ENCODE results near the gene FAM219B. TPM values are rescaled to one million over a fixed set of nuclear protein-coding genes. Genes with fewer than 3 reads are reported as not detected.

Gene FAM219B
- total and polyA plus RNA-seq, 8 donors = 12.3 to 85.3 (median 40.3) TPM

DNA sequence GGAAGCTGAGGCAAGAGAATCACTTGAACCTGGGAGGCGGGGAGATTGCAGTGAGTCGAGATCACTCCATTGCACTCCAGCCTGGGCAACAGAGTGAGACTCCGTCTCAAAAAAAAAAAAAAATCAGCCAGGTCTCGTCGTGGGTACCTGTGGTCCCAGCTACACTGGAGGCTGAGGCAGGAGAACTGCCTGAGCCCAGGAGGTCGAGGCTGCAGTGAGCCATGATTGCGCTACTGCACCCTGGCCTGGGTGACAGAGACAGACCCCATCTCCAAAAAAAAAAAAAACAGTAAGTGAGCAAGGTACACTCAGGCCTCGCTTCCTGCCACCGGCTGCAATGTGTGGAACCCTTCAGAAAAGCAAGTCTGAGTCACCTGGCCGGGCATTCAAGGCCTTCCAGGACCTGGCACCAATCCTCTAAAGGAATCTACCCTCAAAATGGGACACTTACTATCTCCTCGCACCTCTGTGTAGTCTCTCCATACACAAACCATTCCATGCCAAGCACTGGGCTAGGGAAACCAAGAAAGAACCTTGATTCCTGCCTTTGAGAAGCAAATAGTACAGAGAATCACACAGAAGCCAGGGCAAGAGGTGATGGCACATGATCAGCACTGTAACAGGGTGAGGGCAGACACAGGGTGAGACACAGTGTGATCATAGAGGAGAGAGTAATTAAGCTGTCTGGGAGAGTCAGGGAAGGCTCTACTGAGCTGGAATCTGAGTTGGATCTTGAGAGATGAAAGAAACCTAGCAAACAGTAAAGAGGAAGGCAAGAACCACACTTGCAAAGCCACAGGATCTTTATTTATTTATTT is 43.2 kb downstream of the FAM219B start:
- peak overlapping the region in 4 of 5 donors; percentile 3 to 38 (median 20) for H3K27ac ChIP-seq
- no peaks in the 10 kb centered on the region for H3K9me3 ChIP-seq
- WGBS, 5 donors = 73 to 82% (median 76%) methylated on average over 11 of the region's 11 CpGs
- H3K4me3 ChIP-seq = no peak overlapping the region
- peaks cover 50 to 74% (median 60%) of the 10 kb centered on the region in 4 donors for H3K4me1 ChIP-seq
- DNase-seq = no peak
- TF ChIP-seq, protein P1, sequence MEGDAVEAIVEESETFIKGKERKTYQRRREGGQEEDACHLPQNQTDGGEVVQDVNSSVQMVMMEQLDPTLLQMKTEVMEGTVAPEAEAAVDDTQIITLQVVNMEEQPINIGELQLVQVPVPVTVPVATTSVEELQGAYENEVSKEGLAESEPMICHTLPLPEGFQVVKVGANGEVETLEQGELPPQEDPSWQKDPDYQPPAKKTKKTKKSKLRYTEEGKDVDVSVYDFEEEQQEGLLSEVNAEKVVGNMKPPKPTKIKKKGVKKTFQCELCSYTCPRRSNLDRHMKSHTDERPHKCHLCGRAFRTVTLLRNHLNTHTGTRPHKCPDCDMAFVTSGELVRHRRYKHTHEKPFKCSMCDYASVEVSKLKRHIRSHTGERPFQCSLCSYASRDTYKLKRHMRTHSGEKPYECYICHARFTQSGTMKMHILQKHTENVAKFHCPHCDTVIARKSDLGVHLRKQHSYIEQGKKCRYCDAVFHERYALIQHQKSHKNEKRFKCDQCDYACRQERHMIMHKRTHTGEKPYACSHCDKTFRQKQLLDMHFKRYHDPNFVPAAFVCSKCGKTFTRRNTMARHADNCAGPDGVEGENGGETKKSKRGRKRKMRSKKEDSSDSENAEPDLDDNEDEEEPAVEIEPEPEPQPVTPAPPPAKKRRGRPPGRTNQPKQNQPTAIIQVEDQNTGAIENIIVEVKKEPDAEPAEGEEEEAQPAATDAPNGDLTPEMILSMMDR (IDR thresholded peaks at IDR 0.05) = no peak
- no peak for TF ChIP-seq POLR2A (IDR thresholded peaks at IDR 0.05)
- no peak for TF ChIP-seq POLR2AphosphoS5 (IDR thresholded peaks at IDR 0.05)
- no peak for TF ChIP-seq EP300 (IDR thresholded peaks at IDR 0.05)
- no peaks in the 10 kb centered on the region for H3K27me3 ChIP-seq
- H3K36me3 ChIP-seq = peaks cover 0 to 13% (median 6%) of the 10 kb centered on the region in 4 donors
- intact Hi-C loops (cut with DNase I; ENCODE audit: low total_unique reads) = no loop called here

DNA sequence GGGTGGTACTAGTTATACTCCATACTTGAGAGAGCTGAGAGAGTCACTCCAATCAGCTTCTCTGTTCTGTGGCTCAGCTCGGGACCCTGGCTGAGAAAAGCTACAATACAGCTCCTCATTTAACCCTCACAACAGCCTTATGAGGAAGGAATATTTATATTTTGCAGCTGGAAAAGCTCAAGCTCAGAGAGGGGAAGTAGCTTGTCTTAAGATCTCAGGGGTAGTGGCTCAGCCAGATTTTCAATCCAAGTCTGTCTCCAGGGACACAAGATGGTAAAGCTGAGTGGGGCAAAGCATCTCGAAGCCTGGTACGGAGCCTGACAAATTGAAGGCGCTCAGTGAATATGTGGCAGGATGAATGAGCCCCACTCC is 48.3 kb downstream of the FAM219B start:
- no peak overlapping the region for H3K4me3 ChIP-seq
- no peak for TF ChIP-seq POLR2A (IDR thresholded peaks at IDR 0.05)
- TF ChIP-seq EP300 (IDR thresholded peaks at IDR 0.05) = no peak
- TF ChIP-seq, protein P1 (IDR thresholded peaks at IDR 0.05) = no peak
- TF ChIP-seq POLR2AphosphoS5 (IDR thresholded peaks at IDR 0.05) = no peak
- intact Hi-C loops (cut with DNase I; ENCODE audit: low total_unique reads) = no loop called here
- peak overlapping the region in 2 of 5 donors; percentile 34 to 43 for H3K27ac ChIP-seq
- WGBS, 5 donors = 59 to 76% (median 68%) methylated on average over 4 of the region's 4 CpGs
- H3K27me3 ChIP-seq = no peaks in the 10 kb centered on the region
- H3K4me1 ChIP-seq = peaks cover 35 to 49% (median 38%) of the 10 kb centered on the region in 4 donors
- H3K36me3 ChIP-seq = peaks cover 9 to 25% (median 15%) of the 10 kb centered on the region in 4 donors
- no peak for DNase-seq
- no peaks in the 10 kb centered on the region for H3K9me3 ChIP-seq

DNA sequence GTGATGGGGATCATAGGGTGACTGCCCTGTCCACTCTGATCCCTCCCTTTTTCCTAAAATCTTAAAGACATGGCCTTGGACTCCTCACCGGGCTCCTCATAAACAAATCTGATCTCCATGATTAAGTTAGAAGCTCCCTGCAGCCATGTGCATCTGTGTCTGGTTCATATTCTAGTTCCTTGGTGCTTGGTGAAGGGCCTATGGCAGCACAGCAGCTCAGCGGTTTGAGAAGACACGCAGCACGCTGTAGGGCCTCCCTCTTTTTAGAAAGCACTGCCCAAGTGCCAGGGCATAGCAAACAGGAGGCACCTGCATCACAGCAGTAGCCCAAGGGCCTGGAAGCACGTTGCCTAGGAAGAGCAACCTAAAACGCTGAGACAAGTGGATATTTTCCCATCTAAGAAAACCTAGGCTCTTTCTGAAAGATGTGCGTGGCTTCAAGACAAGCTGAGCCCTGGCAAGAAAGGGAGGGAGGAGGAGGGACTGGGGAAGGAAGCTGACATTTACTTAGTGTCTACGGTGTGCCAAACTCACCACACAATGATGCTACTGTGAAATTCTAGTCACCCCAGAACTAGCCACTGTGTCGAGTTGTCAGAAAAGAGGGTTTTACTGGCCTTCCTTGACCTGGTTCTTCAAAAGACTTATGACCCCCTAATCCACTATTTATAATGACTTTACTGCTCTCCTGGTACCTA is 48.8 kb downstream of the FAM219B start:
- no peak overlapping the region for H3K4me3 ChIP-seq
- H3K4me1 ChIP-seq = peaks cover 35 to 43% (median 38%) of the 10 kb centered on the region in 4 donors
- no peaks in the 10 kb centered on the region for H3K9me3 ChIP-seq
- intact Hi-C loops (cut with DNase I; ENCODE audit: low total_unique reads) = no loop called here
- TF ChIP-seq POLR2A (IDR thresholded peaks at IDR 0.05) = no peak
- no peak for TF ChIP-seq EP300 (IDR thresholded peaks at IDR 0.05)
- no peak for TF ChIP-seq POLR2AphosphoS5 (IDR thresholded peaks at IDR 0.05)
- TF ChIP-seq, protein P1 (IDR thresholded peaks at IDR 0.05) = no peak
- WGBS, 5 donors = 50 to 58% (median 54%) methylated on average over 9 of the region's 9 CpGs
- H3K36me3 ChIP-seq = peaks cover 14 to 30% (median 20%) of the 10 kb centered on the region in 4 donors
- H3K27ac ChIP-seq = peak overlapping the region in 2 of 5 donors; percentile 34 to 49
- no peak for DNase-seq
- no peaks in the 10 kb centered on the region for H3K27me3 ChIP-seq

DNA sequence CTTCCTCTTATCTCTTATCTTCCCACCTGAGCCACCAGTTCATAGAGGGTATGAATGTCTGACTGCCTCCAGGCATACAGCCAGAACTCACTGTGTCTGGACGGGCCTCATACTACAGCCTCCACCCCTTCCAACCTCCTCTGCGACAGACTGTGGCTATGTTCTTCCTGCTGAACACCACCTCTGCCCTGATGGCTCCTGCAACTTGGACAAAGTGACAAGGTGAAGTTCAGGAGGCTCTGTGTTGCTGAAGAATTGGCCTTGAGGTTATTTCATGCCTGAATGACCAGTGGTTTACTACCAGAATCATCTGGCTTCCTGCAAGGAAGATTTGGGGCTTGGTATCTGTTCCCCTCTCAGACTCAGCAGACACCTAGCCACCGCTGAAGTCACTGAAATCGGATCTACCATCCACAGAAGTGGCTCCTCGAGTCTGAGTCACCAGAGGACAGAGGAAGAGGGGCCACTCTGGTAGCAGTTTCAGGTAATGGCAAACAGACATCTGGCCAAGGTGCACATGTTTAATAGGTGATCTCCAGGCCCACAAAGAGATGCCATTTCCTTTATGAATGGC is 49.5 kb downstream of the FAM219B start:
- peak overlapping the region in 2 of 5 donors; percentile 34 to 49 for H3K27ac ChIP-seq
- H3K4me3 ChIP-seq = no peak overlapping the region
- WGBS, 5 donors = 35 to 54% (median 46%) methylated on average over 5 of the region's 5 CpGs
- no peaks in the 10 kb centered on the region for H3K9me3 ChIP-seq
- peaks cover 21 to 37% (median 26%) of the 10 kb centered on the region in 4 donors for H3K36me3 ChIP-seq
- DNase-seq = peak in 1 of 2 donors; percentile 55
- no peaks in the 10 kb centered on the region for H3K27me3 ChIP-seq
- intact Hi-C loops (cut with DNase I; ENCODE audit: low total_unique reads) = no loop called here
- peaks cover 35 to 43% (median 38%) of the 10 kb centered on the region in 4 donors for H3K4me1 ChIP-seq
- TF ChIP-seq POLR2A (IDR thresholded peaks at IDR 0.05) (no peak), POLR2AphosphoS5 (IDR thresholded peaks at IDR 0.05) (peak in 1 of 3 donors; percentile 44)

All from stomach (tissue), 9 donors.